AG04449 (cell line): Measurements from ENCODE around the gene CYSRT1.
A peak's percentile ranks its signal among the peaks of the same experiment; 100 is the strongest.
"Not testable (repeated sequence)": the region's sequence is repeated elsewhere in the genome, so short reads cannot be mapped to it uniquely, and the experiment has no call there.

Source experiments
- CTCF ChIA-PET: fragments of 350-600 bp; formaldehyde crosslinking; extraction: SDS; loops from one replicate; lab custom pipeline; 2021; ENCODE audit warnings: antibody characterized with exemption; lab: Yijun Ruan, JAX
- POLR2A ChIA-PET: fragments of 400-600, 350-600 bp; formaldehyde crosslinking; extraction: SDS; loops from one replicate; lab custom pipeline; 2020; ENCODE audit warnings: antibody characterized with exemption, inconsistent platforms; lab: Yijun Ruan, JAX
- DNase-seq: peaks from one replicate; pipeline ENCODE4 v3.0.0-alpha.2; 2010; ENCODE audit warnings: low read depth, low spot score
- H3K4me3 ChIP-seq: 2 replicates; pipeline ENCODE4 v1.5.1; 2011; ENCODE audit warnings: low read depth, mild to moderate bottlenecking, control low read depth, low read length
- TF ChIP-seq, protein P1 (sequence below): IDR thresholded peaks from one replicate; pipeline ENCODE4 v1.5.1; 2011; ENCODE audit warnings: mild to moderate bottlenecking, moderate library complexity, low read length, control low read depth, inconsistent platforms; ENCODE audit not compliant: insufficient read depth; ENCODE audit errors: missing control alignments

The CYSRT1 gene

DNA sequence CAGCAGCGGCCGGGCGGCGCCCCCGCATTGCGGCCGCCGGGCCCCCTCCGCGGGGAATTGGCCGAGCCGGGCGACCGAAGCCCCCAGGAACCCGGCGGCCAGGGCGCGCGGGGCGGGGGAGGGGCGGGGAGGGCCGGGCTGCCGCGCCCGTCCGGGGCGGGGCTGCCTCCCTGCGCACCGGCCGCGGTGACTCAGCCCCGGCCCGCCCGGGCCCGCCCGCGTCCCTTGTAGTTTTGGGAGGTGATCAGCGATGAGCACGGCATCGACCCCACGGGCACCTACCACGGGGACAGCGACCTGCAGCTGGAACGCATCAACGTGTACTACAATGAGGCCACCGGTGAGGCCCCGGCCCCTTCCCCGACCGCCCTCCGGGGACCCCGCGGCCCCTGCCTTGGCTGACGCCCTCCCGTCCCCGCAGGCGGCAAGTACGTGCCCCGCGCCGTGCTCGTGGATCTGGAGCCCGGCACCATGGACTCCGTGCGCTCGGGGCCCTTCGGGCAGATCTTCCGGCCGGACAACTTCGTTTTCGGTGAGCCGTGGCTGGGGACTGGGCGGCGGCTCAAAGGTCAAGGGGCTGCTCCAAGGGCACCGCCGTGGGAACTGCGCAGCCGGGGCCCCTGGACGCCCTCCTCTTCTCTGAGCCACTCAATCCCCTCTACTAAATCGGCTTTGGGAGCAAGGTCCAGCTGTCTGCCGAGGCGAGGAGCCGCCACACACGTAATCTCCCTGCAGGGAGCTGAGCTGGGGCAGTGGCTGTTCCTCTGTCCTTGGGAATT lies 16.7 kb downstream of the CYSRT1 start:
- no peak for DNase-seq

DNA sequence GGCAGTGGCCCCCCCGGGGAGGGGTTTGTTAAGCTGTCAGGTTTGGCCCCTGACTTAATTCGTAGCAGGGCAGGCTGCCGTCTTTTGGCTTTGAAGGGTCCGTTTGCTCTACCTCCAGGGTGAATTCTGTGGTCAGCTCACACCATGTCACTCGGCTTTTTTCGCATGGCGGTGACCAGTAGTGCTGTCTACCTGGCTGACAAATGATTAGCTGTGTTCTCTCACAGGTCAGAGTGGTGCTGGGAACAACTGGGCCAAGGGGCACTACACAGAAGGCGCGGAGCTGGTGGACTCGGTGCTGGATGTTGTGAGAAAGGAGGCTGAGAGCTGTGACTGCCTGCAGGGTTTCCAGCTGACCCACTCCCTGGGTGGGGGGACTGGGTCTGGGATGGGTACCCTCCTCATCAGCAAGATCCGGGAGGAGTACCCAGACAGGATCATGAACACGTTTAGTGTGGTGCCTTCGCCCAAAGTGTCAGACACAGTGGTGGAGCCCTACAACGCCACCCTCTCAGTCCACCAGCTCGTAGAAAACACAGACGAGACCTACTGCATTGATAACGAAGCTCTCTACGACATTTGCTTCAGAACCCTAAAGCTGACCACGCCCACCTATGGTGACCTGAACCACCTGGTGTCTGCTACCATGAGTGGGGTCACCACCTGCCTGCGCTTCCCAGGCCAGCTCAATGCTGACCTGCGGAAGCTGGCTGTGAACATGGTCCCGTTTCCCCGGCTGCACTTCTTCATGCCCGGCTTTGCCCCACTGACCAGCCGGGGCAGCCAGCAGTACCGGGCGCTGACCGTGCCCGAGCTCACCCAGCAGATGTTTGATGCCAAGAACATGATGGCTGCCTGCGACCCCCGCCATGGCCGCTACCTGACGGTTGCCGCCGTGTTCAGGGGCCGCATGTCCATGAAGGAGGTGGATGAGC lies 17.6 kb downstream of the CYSRT1 start:
- ChIA-PET POLR2A (interaction anchor here (0.6 to 7.4 kb wide), 12 partner anchors 11 to 437 kb away, joined by 3 to 164 read pairs (median 4); partner anchors contain the start of genes ANAPC2, MAN1B1, NELFB and SSNA1), CTCF (interaction anchor here (0.5 to 1.4 kb wide), 4 partner anchors 14 to 183 kb away, joined by 3 to 4 read pairs (median 4); partner anchors contain the start of genes ANAPC2 and SSNA1)

More for the DNA sequence above, 16.7 kb downstream of the CYSRT1 start:
- CTCF ChIA-PET = interaction anchor here (1.2 to 8.1 kb wide), 2 partner anchors 16 to 53 kb away, joined by 4 to 139 read pairs; partner anchors contain the start of genes ANAPC2, CYSRT1, RNF208 and RNF224
- POLR2A ChIA-PET = interaction anchor here (0.6 to 7.4 kb wide), 19 partner anchors 8 to 182 kb away, joined by 3 to 164 read pairs (median 7); partner anchors contain the start of genes ANAPC2, EXD3, MAN1B1 and NELFB
- TF ChIP-seq, protein P1, sequence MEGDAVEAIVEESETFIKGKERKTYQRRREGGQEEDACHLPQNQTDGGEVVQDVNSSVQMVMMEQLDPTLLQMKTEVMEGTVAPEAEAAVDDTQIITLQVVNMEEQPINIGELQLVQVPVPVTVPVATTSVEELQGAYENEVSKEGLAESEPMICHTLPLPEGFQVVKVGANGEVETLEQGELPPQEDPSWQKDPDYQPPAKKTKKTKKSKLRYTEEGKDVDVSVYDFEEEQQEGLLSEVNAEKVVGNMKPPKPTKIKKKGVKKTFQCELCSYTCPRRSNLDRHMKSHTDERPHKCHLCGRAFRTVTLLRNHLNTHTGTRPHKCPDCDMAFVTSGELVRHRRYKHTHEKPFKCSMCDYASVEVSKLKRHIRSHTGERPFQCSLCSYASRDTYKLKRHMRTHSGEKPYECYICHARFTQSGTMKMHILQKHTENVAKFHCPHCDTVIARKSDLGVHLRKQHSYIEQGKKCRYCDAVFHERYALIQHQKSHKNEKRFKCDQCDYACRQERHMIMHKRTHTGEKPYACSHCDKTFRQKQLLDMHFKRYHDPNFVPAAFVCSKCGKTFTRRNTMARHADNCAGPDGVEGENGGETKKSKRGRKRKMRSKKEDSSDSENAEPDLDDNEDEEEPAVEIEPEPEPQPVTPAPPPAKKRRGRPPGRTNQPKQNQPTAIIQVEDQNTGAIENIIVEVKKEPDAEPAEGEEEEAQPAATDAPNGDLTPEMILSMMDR = no peak
- peak overlapping the region; percentile 78 for H3K4me3 ChIP-seq

DNA sequence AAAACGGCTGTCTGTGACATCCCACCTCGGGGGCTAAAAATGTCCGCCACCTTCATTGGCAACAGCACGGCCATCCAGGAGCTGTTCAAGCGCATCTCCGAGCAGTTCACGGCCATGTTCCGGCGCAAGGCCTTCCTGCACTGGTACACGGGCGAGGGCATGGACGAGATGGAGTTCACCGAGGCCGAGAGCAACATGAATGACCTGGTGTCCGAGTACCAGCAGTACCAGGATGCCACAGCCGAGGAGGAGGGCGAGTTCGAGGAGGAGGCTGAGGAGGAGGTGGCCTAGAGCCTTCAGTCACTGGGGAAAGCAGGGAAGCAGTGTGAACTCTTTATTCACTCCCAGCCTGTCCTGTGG lies 18.3 kb downstream of the CYSRT1 start:
- H3K4me3 ChIP-seq = not testable (repeated sequence)
- ChIA-PET POLR2A (interaction anchor here (0.7 to 7.4 kb wide), 4 partner anchors 11 to 184 kb away, joined by 3 to 164 read pairs (median 6); partner anchors contain the start of genes ANAPC2, MAN1B1, NELFB and SSNA1), CTCF (interaction anchor here (0.8 to 1.4 kb wide), 2 partner anchors 11 to 13 kb away, joined by 4 read pairs; partner anchors contain the start of gene NELFB)

More for the DNA sequence above, 17.6 kb downstream of the CYSRT1 start:
- peak overlapping the region; percentile 78 for H3K4me3 ChIP-seq
- TF ChIP-seq, protein P1 = no peak
- DNase-seq = no peak

DNA sequence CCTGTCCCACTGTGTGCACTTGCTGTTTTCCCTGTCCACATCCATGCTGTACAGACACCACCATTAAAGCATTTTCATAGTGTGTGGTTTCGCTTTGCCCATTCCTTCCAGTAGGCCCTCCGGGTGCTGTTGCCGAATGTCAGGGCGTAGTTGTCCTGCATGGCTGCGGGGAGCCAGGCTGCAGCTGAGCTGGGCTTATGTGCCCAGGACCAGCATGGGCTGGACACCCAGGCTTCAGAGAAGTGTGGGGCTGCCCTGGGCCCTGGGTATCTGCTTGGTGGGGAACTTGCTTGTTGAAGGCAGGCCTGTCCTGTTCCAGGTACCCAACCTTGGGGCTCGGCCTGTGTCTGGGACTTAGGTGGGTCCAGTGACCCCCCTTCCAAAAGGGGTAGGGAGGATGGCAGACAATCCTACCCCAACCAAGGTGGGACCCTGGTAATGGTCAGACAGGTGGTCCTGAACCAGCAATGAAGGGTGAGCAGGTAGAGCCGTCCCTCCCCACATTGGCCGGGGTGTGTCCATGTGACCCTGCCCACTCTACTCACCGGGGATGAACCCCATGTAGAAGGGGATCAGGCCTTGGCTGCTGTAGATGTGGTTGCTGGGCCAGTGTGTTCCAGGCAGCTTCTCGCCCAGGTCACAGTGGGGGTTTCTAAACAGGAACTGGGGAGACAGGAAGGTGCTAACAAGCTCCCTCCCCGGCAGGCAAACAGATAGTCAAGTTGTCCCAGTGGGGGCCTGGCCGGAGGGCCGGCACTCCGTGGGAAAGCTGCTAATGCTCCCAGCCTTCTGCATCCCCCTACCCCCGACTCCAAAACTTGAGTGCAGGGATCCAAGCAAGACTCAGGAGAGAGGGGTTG lies 18.9 kb downstream of the CYSRT1 start:
- TF ChIP-seq, protein P1 = no peak
- no peak for DNase-seq
- ChIA-PET POLR2A (interaction anchor here (0.7 to 7.4 kb wide), 3 partner anchors 10 to 185 kb away, joined by 4 to 164 read pairs (median 8); partner anchors contain the start of genes ANAPC2, NELFB, SSNA1 and STPG3), CTCF (interaction anchor here (0.8 to 1.4 kb wide), 2 partner anchors 11 to 12 kb away, joined by 4 read pairs; partner anchors contain the start of gene NELFB)
- H3K4me3 ChIP-seq = no peak overlapping the region

More for the DNA sequence above, 18.3 kb downstream of the CYSRT1 start:
- not testable (repeated sequence) for DNase-seq

DNA sequence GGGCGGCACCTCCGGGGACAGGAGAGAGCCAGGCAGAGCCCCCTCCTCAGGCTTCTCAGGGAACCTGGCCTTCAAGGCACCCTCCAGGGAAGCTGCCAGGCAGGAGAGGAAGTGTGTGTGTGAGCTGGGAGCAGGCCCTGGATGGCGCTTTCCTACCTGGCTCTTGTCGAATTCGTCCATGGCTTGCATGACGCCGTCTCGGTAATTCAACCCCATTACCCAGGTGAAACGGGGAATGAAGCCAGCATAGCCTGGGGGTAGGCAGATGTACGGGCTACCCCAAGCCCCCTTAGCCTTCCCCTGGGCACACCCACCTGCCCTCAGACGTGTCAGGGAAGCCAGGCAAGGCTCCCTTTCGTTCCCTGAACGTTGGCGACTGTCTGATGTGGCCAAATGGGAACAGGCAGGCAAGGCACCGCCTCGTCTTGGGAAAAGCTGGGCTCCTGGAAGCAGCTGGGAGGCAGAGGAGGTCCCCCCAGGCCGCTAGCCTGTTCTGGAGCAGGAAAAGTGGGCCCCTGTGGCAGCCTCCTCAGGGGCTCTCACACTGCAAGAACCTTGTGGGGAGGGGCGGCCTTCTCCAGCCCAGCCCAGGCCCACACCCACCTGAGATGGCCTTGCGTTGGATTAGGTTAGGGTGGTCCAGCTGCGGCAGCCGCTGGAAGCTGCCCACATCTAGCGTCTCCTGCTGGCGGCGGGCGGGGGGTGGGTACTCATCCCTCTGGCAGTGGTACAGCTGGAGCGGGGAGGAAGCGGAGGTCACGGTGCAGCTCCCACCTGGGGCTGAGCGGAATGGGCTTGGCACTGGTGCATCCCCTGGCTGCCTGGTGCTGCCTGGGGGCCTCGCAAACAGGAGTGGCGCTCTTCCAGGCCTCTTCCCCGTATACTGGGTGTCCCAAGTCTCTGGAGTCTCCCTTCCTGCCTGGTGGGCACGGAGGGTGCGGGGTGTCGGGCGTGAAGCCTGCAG lies 19.8 kb downstream of the CYSRT1 start:
- CTCF ChIA-PET = interaction anchor here (1.1 to 1.7 kb wide), 2 partner anchors 8 to 10 kb away, joined by 6 to 7 read pairs; partner anchors contain the start of gene NELFB
- no peak overlapping the region for H3K4me3 ChIP-seq
- POLR2A ChIA-PET = interaction anchor here (0.7 to 7.4 kb wide), 4 partner anchors 9 to 115 kb away, joined by 3 to 164 read pairs (median 4); partner anchors contain the start of genes NELFB, STPG3 and TOR4A
- DNase-seq = no peak
- TF ChIP-seq, protein P1 = no peak
